Breast epithelium (tissue), 3 donors: ENCODE data around the gene DNAH3.

Source experiments
- CTCF ChIP-seq, 3 donors: fragments of 450-650 bp; IDR thresholded peaks; one replicate each; pipeline ENCODE4 v1.5.1; 2016 to 2017; ENCODE audit warnings: antibody characterized with exemption in 3 of 3, mild to moderate bottlenecking in 3 of 3, moderate library complexity in 3 of 3
- POLR2AphosphoS5 ChIP-seq, 3 donors: sonication (generic); formaldehyde crosslinking; IDR thresholded peaks; one replicate each; pipeline ENCODE4 v1.6.1; 2017; ENCODE audit warnings: antibody characterized with exemption in 3 of 3

GRCh38 chr16:21037168-21037567, 113.5 kb downstream of the DNAH3 start:
- no peak for TF ChIP-seq POLR2AphosphoS5 (IDR thresholded peaks at IDR 0.05)
- TF ChIP-seq CTCF (IDR thresholded peaks at IDR 0.05): no peak
